DOHH2 (cell line): Measurements from ENCODE around the gene PHAF1.

Experiments
- H3F3A ChIP-seq: fragments of 200-600 bp; sonication (generic), shearing (Covaris generic); 2 replicates; pipeline ENCODE4 v1.6.0; 2016; ENCODE audit warnings: antibody characterized with exemption, mild to moderate bottlenecking; ENCODE audit not compliant: control insufficient read depth, insufficient read depth
- H3K27ac ChIP-seq: fragments of 200-600 bp; sonication (generic); 2 replicates; pipeline ENCODE4 v1.5.1; 2014; ENCODE audit warnings: low read depth, mild to moderate bottlenecking, low read length, moderate library complexity
- H3K27me3 ChIP-seq: fragments of 200-600 bp; sonication (generic); 2 replicates; pipeline ENCODE4 v1.6.1; 2014; ENCODE audit warnings: mild to moderate bottlenecking, low read length, mixed read lengths; ENCODE audit not compliant: control insufficient read depth
- H3K36me3 ChIP-seq: fragments of 200-600 bp; sonication (generic); 2 replicates; pipeline ENCODE4 v1.6.1; 2014; ENCODE audit warnings: mild to moderate bottlenecking, low read length, moderate library complexity, mixed read lengths; ENCODE audit not compliant: control insufficient read depth
- H3K4me1 ChIP-seq: fragments of 200-600 bp; sonication (generic); 2 replicates; pipeline ENCODE4 v1.6.1; 2014; ENCODE audit warnings: mild to moderate bottlenecking, low read length, mixed read lengths; ENCODE audit not compliant: control insufficient read depth
- H3K4me2 ChIP-seq: fragments of 200-600 bp; sonication (generic); 2 replicates; pipeline ENCODE4 v1.6.0; 2014; ENCODE audit warnings: mild to moderate bottlenecking, low read length, moderate library complexity
- H3K4me3 ChIP-seq: fragments of 200-600 bp; sonication (generic); 2 replicates; pipeline ENCODE4 v1.5.1; 2014; ENCODE audit warnings: mild to moderate bottlenecking, low read length, mixed read lengths
- H3K79me2 ChIP-seq: fragments of 200-600 bp; sonication (generic); 2 replicates; pipeline ENCODE4 v1.6.1; 2014; ENCODE audit warnings: mild to moderate bottlenecking, low read length, mixed read lengths; ENCODE audit not compliant: control insufficient read depth
- H3K9me2 ChIP-seq: fragments of 200-600 bp; sonication (generic); replicated peaks from 2 replicates; pipeline ENCODE4 v1.6.1; 2014; ENCODE audit warnings: mild to moderate bottlenecking, low read length, mixed read lengths; ENCODE audit not compliant: control insufficient read depth
- H3K9me3 ChIP-seq: fragments of 200-600 bp; sonication (generic); 2 replicates; pipeline ENCODE4 v1.6.1; 2014; ENCODE audit warnings: antibody characterized with exemption, low read length, mixed read lengths; ENCODE audit not compliant: control insufficient read depth, insufficient read depth
- H4K20me1 ChIP-seq: fragments of 200-600 bp; sonication (generic); 2 replicates; pipeline ENCODE4 v1.6.0; 2014; ENCODE audit warnings: low read depth, mild to moderate bottlenecking, antibody characterized with exemption, low read length, moderate library complexity; ENCODE audit not compliant: control insufficient read depth, insufficient read depth
- EZH2phosphoT487 ChIP-seq: fragments of 200-600 bp; sonication (generic); IDR thresholded peaks from 2 replicates; pipeline ENCODE4 v1.6.1; 2017; ENCODE audit warnings: borderline replicate concordance, mild to moderate bottlenecking, antibody characterized with exemption, low read length, moderate library complexity, mixed read lengths
- TF ChIP-seq, protein P1 (sequence below): fragments of 200-600 bp; sonication (generic); IDR thresholded peaks from one replicate; pipeline ENCODE4 v1.5.1; 2014; ENCODE audit warnings: antibody characterized with exemption, mild to moderate bottlenecking, low read depth, low read length; ENCODE audit not compliant: poor library complexity, severe bottlenecking

The PHAF1 gene

DNA sequence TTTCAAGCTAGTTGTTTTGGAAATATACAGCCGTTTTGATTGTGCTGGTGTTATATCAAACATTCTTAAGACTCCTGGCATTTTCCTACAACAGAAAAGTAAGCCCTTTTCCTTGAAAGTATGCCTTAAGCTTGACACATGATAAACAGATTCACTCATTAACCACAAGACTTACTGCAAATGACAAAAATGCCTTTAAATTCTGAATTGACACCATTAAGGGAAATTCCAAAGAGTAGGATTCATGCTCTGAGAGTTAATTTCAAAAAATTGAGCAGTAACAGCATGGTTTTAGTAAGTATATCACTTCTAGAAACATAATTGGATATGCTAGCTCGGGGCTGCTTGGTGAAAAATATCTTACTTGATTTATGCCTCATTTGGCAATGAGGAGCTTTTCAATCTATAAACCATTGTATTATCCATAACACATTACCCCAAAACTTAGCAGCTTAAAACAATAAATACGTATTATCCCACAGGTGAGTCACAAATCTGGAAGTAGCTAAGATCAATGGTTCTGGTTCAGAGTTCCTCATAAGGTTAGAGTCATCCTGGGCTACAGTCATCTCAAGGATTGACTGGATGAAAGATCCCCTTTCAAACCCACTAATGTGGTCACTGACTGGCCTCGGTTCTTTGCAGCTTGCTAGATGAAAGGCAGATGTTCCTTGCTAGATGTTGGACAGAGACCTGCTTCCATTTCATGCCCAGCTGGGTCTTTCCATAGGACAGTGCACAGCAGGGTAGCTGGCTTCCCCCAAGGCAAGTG lies 8.2 kb upstream of the PHAF1 start:
- TF ChIP-seq, protein P1, sequence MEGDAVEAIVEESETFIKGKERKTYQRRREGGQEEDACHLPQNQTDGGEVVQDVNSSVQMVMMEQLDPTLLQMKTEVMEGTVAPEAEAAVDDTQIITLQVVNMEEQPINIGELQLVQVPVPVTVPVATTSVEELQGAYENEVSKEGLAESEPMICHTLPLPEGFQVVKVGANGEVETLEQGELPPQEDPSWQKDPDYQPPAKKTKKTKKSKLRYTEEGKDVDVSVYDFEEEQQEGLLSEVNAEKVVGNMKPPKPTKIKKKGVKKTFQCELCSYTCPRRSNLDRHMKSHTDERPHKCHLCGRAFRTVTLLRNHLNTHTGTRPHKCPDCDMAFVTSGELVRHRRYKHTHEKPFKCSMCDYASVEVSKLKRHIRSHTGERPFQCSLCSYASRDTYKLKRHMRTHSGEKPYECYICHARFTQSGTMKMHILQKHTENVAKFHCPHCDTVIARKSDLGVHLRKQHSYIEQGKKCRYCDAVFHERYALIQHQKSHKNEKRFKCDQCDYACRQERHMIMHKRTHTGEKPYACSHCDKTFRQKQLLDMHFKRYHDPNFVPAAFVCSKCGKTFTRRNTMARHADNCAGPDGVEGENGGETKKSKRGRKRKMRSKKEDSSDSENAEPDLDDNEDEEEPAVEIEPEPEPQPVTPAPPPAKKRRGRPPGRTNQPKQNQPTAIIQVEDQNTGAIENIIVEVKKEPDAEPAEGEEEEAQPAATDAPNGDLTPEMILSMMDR, result no peak
- no peak for TF ChIP-seq EZH2phosphoT487

GRCh38 chr16:67104061-67104460 lies 5.7 kb upstream of the PHAF1 start:
- peaks cover 19% of the 10 kb centered on the region for H3F3A ChIP-seq
- H3K9me2 ChIP-seq, result no peaks in the 10 kb centered on the region
- TF ChIP-seq EZH2phosphoT487, result no peak
- TF ChIP-seq, protein P1, result peak; percentile 18
- H3K27ac ChIP-seq, result no peak overlapping the region
- H3K9me3 ChIP-seq, result no peaks in the 10 kb centered on the region
- H3K4me1 ChIP-seq, result peaks cover under 1% of the 10 kb centered on the region
- H3K4me2 ChIP-seq, result no peak overlapping the region
- H4K20me1 ChIP-seq, result no peaks in the 10 kb centered on the region
- no peaks in the 10 kb centered on the region for H3K79me2 ChIP-seq
- H3K4me3 ChIP-seq, result no peak overlapping the region
- no peaks in the 10 kb centered on the region for H3K27me3 ChIP-seq
- peaks cover 13% of the 10 kb centered on the region for H3K36me3 ChIP-seq

More for the DNA sequence above, 8.2 kb upstream of the PHAF1 start:
- Histone ChIP-seq H3K27ac (no peak overlapping the region), H3K27me3 (no peaks in the 10 kb centered on the region), H4K20me1 (no peaks in the 10 kb centered on the region), H3K9me3 (no peaks in the 10 kb centered on the region), H3K79me2 (no peaks in the 10 kb centered on the region), H3F3A (peaks cover 14% of the 10 kb centered on the region), H3K36me3 (peaks cover 19% of the 10 kb centered on the region), H3K4me1 (no peaks in the 10 kb centered on the region), H3K9me2 (no peaks in the 10 kb centered on the region), H3K4me2 (no peak overlapping the region), H3K4me3 (no peak overlapping the region)

GRCh38 chr16:67104845-67105244 lies 4.9 kb upstream of the PHAF1 start:
- Histone ChIP-seq H4K20me1 (no peaks in the 10 kb centered on the region), H3K27ac (no peak overlapping the region), H3K4me1 (peaks cover 5% of the 10 kb centered on the region), H3F3A (peaks cover 14% of the 10 kb centered on the region), H3K36me3 (peaks cover 5% of the 10 kb centered on the region), H3K4me3 (no peak overlapping the region), H3K27me3 (no peaks in the 10 kb centered on the region), H3K9me2 (no peaks in the 10 kb centered on the region), H3K4me2 (no peak overlapping the region), H3K79me2 (peaks cover under 1% of the 10 kb centered on the region), H3K9me3 (no peaks in the 10 kb centered on the region)
- TF ChIP-seq EZH2phosphoT487, result no peak
- TF ChIP-seq, protein P1, result no peak
